K562 (cell line): Measurements from ENCODE around the gene ERBB4. TPM values are rescaled to one million over a fixed set of nuclear protein-coding genes. Genes with fewer than 3 reads are reported as not detected.

Experiments used
- CHCHD3 ChIP-seq: fragments of 250-450 bp; sonication (Bioruptor Pico); IDR thresholded peaks from 2 replicates; pipeline ENCODE4 v2.1.2; 2022; ENCODE audit warnings: mild to moderate bottlenecking
- CHD2 ChIP-seq: IDR thresholded peaks from 2 replicates; pipeline ENCODE4 v1.6.1; 2011; ENCODE audit warnings: low read depth, low read length
- NFE2L1 ChIP-seq: fragments of 450-650 bp; IDR thresholded peaks from 2 replicates; pipeline ENCODE4 v1.6.1; 2016; ENCODE audit warnings: missing genetic modification characterization, low read depth, mild to moderate bottlenecking, missing compliant biosample characterization, moderate library complexity, borderline replicate concordance
- XRCC4 ChIP-seq: IDR thresholded peaks from one replicate; pipeline ENCODE4 v1.6.1; 2011; ENCODE audit not compliant: insufficient read depth, insufficient read length; ENCODE audit errors: extremely low read depth
- ZNF253 ChIP-seq: fragments of 250-450 bp; sonication (Bioruptor Pico); conservative IDR thresholded peaks from 2 replicates; pipeline ENCODE4 v1.6.1; 2021; ENCODE audit warnings: mild to moderate bottlenecking
- ZNF324 ChIP-seq: fragments of 250-450 bp; sonication (Bioruptor Pico); IDR thresholded peaks from 2 replicates; pipeline ENCODE4 v1.4.0; 2020; ENCODE audit warnings: mild to moderate bottlenecking
- polyA plus RNA-seq, 8 experiments: library from polyadenylated mRNA; depleted of rRNA in 4 of 8; stranded (reverse) in 5 of 8; unstranded in 3 of 8; fragments of >200 nt; fragmentation: Nextera tagmentation in 2 of 8; fragmentation: Illumina TruSeq in 1 of 8; extraction: Ambion mirVana in 2 of 8; extraction: Trizol in 1 of 8; gene quantifications; 2 replicates each; pipeline versions ENCODE4 v1.2.1 to v1.2.3, GENCODE V29; 2011 to 2014; ENCODE audit warnings: inconsistent platforms in 1 of 8, missing spikeins in 1 of 8
- total RNA-seq, 7 experiments: library from RNA; depleted of rRNA in 6 of 7; stranded (reverse); fragments of >200 nt in 6 of 7; fragmentation: Illumina TruSeq in 2 of 7; extraction: Trizol in 2 of 7; gene quantifications; 2 replicates each; pipeline versions ENCODE4 v1.2.1 to v1.2.3, GENCODE V29; 2011 to 2021; ENCODE audit warnings: low replicate concordance in 1 of 7
- TF ChIP-seq, protein P1 (sequence below): conservative IDR thresholded peaks from 2 replicates; pipeline ENCODE4 v1.6.1; 2011; ENCODE audit warnings: low read depth, mild to moderate bottlenecking, low read length; ENCODE audit not compliant: control insufficient read depth
- TF ChIP-seq, protein P2 (sequence below): sonication (generic); formaldehyde crosslinking; IDR thresholded peaks from 2 replicates; pipeline ENCODE4 v1.8.0; 2023; ENCODE audit warnings: missing genetic modification reagents, mild to moderate bottlenecking, borderline replicate concordance

ERBB4 gene
- total and polyA plus RNA-seq, 9 of the 15 experiments (the other 6 are each of a cell fraction or from before 2014, with no cell fraction given), result not detected

DNA sequence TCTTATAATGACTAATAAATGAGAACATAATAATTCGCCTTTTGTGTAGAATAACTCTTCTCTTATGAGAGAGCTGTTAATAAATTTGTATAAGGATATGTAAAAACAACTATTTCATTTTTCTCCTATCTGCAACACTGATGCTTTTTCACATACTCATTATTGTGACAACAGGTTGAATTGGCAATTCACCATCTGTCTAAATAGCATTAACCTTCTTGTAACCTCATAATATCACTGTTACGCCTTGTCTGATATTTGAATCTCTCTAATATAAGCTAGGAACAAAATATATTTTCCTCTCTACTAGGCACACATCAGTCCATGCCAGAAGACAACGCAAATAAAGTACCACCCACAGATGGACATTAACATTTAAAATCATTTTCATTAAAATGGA is 1043.3 kb downstream of the ERBB4 start (continued):
- TF ChIP-seq, protein P1, sequence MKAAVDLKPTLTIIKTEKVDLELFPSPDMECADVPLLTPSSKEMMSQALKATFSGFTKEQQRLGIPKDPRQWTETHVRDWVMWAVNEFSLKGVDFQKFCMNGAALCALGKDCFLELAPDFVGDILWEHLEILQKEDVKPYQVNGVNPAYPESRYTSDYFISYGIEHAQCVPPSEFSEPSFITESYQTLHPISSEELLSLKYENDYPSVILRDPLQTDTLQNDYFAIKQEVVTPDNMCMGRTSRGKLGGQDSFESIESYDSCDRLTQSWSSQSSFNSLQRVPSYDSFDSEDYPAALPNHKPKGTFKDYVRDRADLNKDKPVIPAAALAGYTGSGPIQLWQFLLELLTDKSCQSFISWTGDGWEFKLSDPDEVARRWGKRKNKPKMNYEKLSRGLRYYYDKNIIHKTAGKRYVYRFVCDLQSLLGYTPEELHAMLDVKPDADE, result no peak
- TF ChIP-seq CHD2 (no peak), CHCHD3 (CRISPR knock-in tag) (no peak), XRCC4 (no peak), ZNF324 (CRISPR knock-in tag) (no peak), ZNF253 (CRISPR knock-in tag) (no peak), NFE2L1 (tag) (no peak)
- TF ChIP-seq, protein P2, sequence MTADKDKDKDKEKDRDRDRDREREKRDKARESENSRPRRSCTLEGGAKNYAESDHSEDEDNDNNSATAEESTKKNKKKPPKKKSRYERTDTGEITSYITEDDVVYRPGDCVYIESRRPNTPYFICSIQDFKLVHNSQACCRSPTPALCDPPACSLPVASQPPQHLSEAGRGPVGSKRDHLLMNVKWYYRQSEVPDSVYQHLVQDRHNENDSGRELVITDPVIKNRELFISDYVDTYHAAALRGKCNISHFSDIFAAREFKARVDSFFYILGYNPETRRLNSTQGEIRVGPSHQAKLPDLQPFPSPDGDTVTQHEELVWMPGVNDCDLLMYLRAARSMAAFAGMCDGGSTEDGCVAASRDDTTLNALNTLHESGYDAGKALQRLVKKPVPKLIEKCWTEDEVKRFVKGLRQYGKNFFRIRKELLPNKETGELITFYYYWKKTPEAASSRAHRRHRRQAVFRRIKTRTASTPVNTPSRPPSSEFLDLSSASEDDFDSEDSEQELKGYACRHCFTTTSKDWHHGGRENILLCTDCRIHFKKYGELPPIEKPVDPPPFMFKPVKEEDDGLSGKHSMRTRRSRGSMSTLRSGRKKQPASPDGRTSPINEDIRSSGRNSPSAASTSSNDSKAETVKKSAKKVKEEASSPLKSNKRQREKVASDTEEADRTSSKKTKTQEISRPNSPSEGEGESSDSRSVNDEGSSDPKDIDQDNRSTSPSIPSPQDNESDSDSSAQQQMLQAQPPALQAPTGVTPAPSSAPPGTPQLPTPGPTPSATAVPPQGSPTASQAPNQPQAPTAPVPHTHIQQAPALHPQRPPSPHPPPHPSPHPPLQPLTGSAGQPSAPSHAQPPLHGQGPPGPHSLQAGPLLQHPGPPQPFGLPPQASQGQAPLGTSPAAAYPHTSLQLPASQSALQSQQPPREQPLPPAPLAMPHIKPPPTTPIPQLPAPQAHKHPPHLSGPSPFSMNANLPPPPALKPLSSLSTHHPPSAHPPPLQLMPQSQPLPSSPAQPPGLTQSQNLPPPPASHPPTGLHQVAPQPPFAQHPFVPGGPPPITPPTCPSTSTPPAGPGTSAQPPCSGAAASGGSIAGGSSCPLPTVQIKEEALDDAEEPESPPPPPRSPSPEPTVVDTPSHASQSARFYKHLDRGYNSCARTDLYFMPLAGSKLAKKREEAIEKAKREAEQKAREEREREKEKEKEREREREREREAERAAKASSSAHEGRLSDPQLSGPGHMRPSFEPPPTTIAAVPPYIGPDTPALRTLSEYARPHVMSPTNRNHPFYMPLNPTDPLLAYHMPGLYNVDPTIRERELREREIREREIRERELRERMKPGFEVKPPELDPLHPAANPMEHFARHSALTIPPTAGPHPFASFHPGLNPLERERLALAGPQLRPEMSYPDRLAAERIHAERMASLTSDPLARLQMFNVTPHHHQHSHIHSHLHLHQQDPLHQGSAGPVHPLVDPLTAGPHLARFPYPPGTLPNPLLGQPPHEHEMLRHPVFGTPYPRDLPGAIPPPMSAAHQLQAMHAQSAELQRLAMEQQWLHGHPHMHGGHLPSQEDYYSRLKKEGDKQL, result no peak
- TF ChIP-seq, all 486 proteins: peak for 0
